ENCODE measurements around the gene NTN1.

Gene NTN1

DNA sequence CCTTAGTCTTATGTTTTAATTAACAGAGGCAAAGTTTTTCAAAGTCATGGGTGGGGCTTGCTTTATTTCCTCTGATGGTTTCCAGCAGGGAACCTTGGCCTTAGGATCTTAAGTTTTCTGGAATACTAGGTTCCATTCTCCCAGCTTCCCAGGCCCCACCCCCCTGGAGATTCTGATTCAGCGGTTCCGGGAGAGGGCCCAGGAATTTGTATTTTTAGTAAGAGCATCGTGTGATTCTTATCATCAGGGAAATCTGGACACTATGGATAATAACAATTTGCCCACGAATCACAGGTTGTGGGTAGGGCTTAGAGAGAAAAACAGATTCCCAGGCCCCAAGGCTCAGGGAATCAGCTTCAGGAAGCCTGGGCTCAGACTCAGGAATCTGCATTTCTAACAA is 263.6 kb downstream of the NTN1 start:
- no peaks in the 10 kb centered on the region for H3F3A ChIP-seq (ENCODE audit: insufficient read depth)
- H3K27me3 ChIP-seq (ENCODE audit: low read length): no peaks in the 10 kb centered on the region
- no peaks in the 10 kb centered on the region for H3K36me3 ChIP-seq (ENCODE audit: low read length)
- TF ChIP-seq, protein P1, sequence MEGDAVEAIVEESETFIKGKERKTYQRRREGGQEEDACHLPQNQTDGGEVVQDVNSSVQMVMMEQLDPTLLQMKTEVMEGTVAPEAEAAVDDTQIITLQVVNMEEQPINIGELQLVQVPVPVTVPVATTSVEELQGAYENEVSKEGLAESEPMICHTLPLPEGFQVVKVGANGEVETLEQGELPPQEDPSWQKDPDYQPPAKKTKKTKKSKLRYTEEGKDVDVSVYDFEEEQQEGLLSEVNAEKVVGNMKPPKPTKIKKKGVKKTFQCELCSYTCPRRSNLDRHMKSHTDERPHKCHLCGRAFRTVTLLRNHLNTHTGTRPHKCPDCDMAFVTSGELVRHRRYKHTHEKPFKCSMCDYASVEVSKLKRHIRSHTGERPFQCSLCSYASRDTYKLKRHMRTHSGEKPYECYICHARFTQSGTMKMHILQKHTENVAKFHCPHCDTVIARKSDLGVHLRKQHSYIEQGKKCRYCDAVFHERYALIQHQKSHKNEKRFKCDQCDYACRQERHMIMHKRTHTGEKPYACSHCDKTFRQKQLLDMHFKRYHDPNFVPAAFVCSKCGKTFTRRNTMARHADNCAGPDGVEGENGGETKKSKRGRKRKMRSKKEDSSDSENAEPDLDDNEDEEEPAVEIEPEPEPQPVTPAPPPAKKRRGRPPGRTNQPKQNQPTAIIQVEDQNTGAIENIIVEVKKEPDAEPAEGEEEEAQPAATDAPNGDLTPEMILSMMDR (IDR thresholded peaks at IDR 0.05; ENCODE audit: insufficient read depth, low read length, poor library complexity, severe bottlenecking): no peak
- TF ChIP-seq EZH2phosphoT487 (conservative IDR thresholded peaks at IDR 0.05; ENCODE audit: low read length): no peak
- H3K9me2 ChIP-seq (replicated peaks; ENCODE audit: insufficient read depth, low read length): no peaks in the 10 kb centered on the region
- H3K9me3 ChIP-seq (ENCODE audit: insufficient read depth, low read length): no peaks in the 10 kb centered on the region
- no peak overlapping the region for H3K4me2 ChIP-seq (ENCODE audit: low read depth, low read length, poor library complexity, severe bottlenecking)
- H4K20me1 ChIP-seq (ENCODE audit: low read depth, low read length): no peaks in the 10 kb centered on the region
- H3K79me2 ChIP-seq (ENCODE audit: insufficient read depth, low read length): no peaks in the 10 kb centered on the region
- H3K9ac ChIP-seq (ENCODE audit: low read length): no peak overlapping the region
- H3K4me3 ChIP-seq (ENCODE audit: insufficient read depth, low read length, poor library complexity, severe bottlenecking): no peak overlapping the region
- no peak overlapping the region for H2AFZ ChIP-seq (ENCODE audit: low read depth, low read length, severe bottlenecking)
- no peak overlapping the region for H3K27ac ChIP-seq (ENCODE audit: low read depth, low read length)

DNA sequence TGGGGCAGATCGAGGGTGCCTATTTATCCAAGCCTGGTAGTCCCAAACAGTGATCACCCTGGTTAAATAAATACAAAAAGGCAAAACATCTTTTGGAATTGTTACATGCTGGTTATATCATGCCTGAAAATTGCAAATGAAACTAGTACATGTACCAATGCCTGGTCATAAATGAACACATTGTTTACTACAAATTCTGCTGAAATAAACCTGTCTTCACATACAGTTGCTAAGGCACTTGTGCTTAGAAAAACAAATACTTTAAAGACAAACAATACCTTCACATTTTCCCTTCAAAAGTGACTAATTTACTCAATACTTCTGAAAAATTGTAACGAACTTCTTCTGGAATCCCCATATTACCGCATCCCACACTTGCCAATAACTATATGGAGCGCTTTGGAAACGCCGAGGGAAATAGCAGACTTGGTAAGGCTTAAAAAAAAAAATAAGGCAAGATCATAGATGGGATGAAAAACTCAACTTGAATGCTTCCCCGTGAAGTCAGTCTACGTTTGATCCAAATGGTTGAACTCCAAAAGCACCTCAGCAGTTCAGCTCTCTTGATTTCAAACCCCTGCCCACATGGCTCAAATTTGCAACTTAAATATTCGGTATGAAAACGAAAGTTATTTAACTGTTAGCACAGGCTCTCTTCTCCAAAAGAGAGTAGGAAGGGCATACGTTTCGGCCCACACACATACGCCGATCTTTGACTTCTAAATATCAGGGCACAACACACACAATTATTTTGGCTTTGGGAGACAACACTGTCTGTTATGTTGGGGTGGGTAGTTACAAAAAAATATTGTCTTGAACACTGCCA is 264.5 kb downstream of the NTN1 start:
- Histone ChIP-seq H3K4me3 (ENCODE audit: insufficient read depth, low read length, poor library complexity, severe bottlenecking) (no peak overlapping the region), H3K27me3 (ENCODE audit: low read length) (no peaks in the 10 kb centered on the region), H3K27ac (ENCODE audit: low read depth, low read length) (no peak overlapping the region), H3K4me2 (ENCODE audit: low read depth, low read length, poor library complexity, severe bottlenecking) (no peak overlapping the region), H3K9me2 (replicated peaks; ENCODE audit: insufficient read depth, low read length) (no peaks in the 10 kb centered on the region), H3K79me2 (ENCODE audit: insufficient read depth, low read length) (no peaks in the 10 kb centered on the region), H2AFZ (ENCODE audit: low read depth, low read length, severe bottlenecking) (no peak overlapping the region), H3K9ac (ENCODE audit: low read length) (no peak overlapping the region), H3F3A (ENCODE audit: insufficient read depth) (no peaks in the 10 kb centered on the region), H3K9me3 (ENCODE audit: insufficient read depth, low read length) (no peaks in the 10 kb centered on the region), H3K36me3 (ENCODE audit: low read length) (no peaks in the 10 kb centered on the region), H4K20me1 (ENCODE audit: low read depth, low read length) (no peaks in the 10 kb centered on the region)
- TF ChIP-seq EZH2phosphoT487 (conservative IDR thresholded peaks at IDR 0.05; ENCODE audit: low read length): no peak
- TF ChIP-seq, protein P1 (IDR thresholded peaks at IDR 0.05; ENCODE audit: insufficient read depth, low read length, poor library complexity, severe bottlenecking): no peak

DNA sequence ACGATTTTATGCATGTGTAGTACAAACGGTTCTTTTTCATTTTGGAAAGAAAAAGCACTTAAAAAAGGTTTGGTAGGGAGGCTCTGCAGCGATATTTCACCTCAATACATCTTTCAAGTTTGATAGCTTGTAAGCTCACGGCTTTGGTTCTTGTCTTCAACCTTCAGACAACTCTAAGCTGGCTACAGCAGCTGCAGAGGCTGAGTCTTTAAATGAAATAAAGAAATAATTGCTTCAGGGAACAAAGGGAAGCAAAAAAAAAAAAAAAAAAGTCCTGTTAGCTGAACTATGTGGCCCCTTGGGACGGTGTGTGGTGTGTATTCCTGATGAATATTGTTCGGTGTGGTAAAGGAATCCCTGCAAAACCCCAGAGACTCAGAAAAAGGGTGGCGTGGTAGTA is 265.1 kb downstream of the NTN1 start:
- Histone ChIP-seq H3K9ac (ENCODE audit: low read length) (no peak overlapping the region), H3F3A (ENCODE audit: insufficient read depth) (no peaks in the 10 kb centered on the region), H3K9me2 (replicated peaks; ENCODE audit: insufficient read depth, low read length) (no peaks in the 10 kb centered on the region), H3K4me3 (ENCODE audit: insufficient read depth, low read length, poor library complexity, severe bottlenecking) (no peak overlapping the region), H3K9me3 (ENCODE audit: insufficient read depth, low read length) (no peaks in the 10 kb centered on the region), H3K36me3 (ENCODE audit: low read length) (no peaks in the 10 kb centered on the region), H3K4me2 (ENCODE audit: low read depth, low read length, poor library complexity, severe bottlenecking) (no peak overlapping the region), H4K20me1 (ENCODE audit: low read depth, low read length) (no peaks in the 10 kb centered on the region), H3K79me2 (ENCODE audit: insufficient read depth, low read length) (no peaks in the 10 kb centered on the region), H2AFZ (ENCODE audit: low read depth, low read length, severe bottlenecking) (no peak overlapping the region), H3K27me3 (ENCODE audit: low read length) (no peaks in the 10 kb centered on the region), H3K27ac (ENCODE audit: low read depth, low read length) (no peak overlapping the region)
- no peak for TF ChIP-seq EZH2phosphoT487 (conservative IDR thresholded peaks at IDR 0.05; ENCODE audit: low read length)
- TF ChIP-seq, protein P1 (IDR thresholded peaks at IDR 0.05; ENCODE audit: insufficient read depth, low read length, poor library complexity, severe bottlenecking): no peak

Measured in SU-DHL-6 (cell line).